PC-3 (cell line): ENCODE results near the gene KCTD1. TPM values are rescaled to one million over a fixed set of nuclear protein-coding genes. Genes with fewer than 3 reads are reported as not detected.

Experiments
- ATAC-seq: fragments of 200-7000 bp; cut with Tn5 transposase; 2 replicates; pipeline ENCODE4 v1.9.1; 2020; ENCODE audit warnings: mild to moderate bottlenecking, moderate library complexity
- BruUV-seq: library from RNA; stranded (reverse); fragments of 400-500 nt; replicated peaks from 2 replicates; lab custom pipeline; 2021; lab: Mats Ljungman, UMichigan
- CTCF ChIA-PET: fragments of 300-600 bp; sonication (Branson Sonifier 250); formaldehyde crosslinking; loops from one replicate; lab custom pipeline; 2022; ENCODE audit warnings: antibody characterized with exemption; lab: Charles Lee
- POLR2A ChIA-PET: fragments of 300-600 bp; sonication (Branson Sonifier 250); formaldehyde crosslinking; loops from one replicate; lab custom pipeline; 2022; ENCODE audit warnings: antibody characterized with exemption; ENCODE audit not compliant: unreplicated experiment; lab: Charles Lee
- DNase-seq: peaks from one replicate; pipeline ENCODE4 v3.0.0-alpha.2; 2015
- H2AFZ ChIP-seq: fragments of 300-600 bp; sonication (generic); 2 replicates; pipeline ENCODE4 v1.6.0; 2016; ENCODE audit warnings: antibody characterized with exemption, low read length
- H3F3A ChIP-seq: fragments of 300-600 bp; sonication (generic); one replicate; pipeline ENCODE4 v1.6.0; 2017; ENCODE audit warnings: antibody characterized with exemption, low read length, control low read depth, mild to moderate bottlenecking; ENCODE audit not compliant: unreplicated experiment
- H3K27ac ChIP-seq: fragments of 300-600 bp; sonication (generic); 2 replicates; pipeline ENCODE4 v1.5.1; 2016; ENCODE audit warnings: mild to moderate bottlenecking, low read length
- H3K27me3 ChIP-seq: fragments of 300-600 bp; sonication (generic); 2 replicates; pipeline ENCODE4 v1.6.1; 2016; ENCODE audit warnings: low read length, mixed read lengths
- H3K36me3 ChIP-seq: fragments of 300-600 bp; sonication (generic); 2 replicates; pipeline ENCODE4 v1.6.1; 2016; ENCODE audit warnings: low read depth, mixed run types, low read length, mixed read lengths
- H3K4me1 ChIP-seq: fragments of 300-600 bp; sonication (generic); 2 replicates; pipeline ENCODE4 v1.5.1; 2016; ENCODE audit warnings: low read length; ENCODE audit not compliant: insufficient read depth
- H3K4me2 ChIP-seq: fragments of 300-600 bp; sonication (generic); 2 replicates; pipeline ENCODE4 v1.6.0; 2016; ENCODE audit warnings: low read length
- H3K4me3 ChIP-seq: fragments of 300-600 bp; sonication (generic); 2 replicates; pipeline ENCODE4 v1.5.1; 2016; ENCODE audit warnings: mild to moderate bottlenecking, low read length, mixed read lengths
- H3K79me2 ChIP-seq: fragments of 300-600 bp; sonication (generic); 2 replicates; pipeline ENCODE4 v1.6.1; 2017; ENCODE audit warnings: low read length, mixed read lengths
- H3K9ac ChIP-seq: fragments of 300-600 bp; sonication (generic); 2 replicates; pipeline ENCODE4 v1.6.0; 2016; ENCODE audit warnings: mild to moderate bottlenecking, low read length
- H3K9me2 ChIP-seq: fragments of 300-600 bp; sonication (generic); replicated peaks from 2 replicates; pipeline ENCODE4 v1.6.1; 2016; ENCODE audit warnings: mixed run types, low read length, mixed read lengths
- H3K9me3 ChIP-seq: fragments of 300-600 bp; sonication (generic); 2 replicates; pipeline ENCODE4 v1.6.1; 2016; ENCODE audit warnings: low read length, mixed read lengths
- H4K20me1 ChIP-seq: fragments of 300-600 bp; sonication (generic); 2 replicates; pipeline ENCODE4 v1.6.1; 2016; ENCODE audit warnings: low read length, mixed read lengths
- EZH2 ChIP-seq: fragments of 300-600 bp; sonication (generic); IDR thresholded peaks from one replicate; pipeline ENCODE4 v1.6.1; 2017; ENCODE audit warnings: antibody characterized with exemption, mild to moderate bottlenecking, low read length; ENCODE audit not compliant: unreplicated experiment
- EZH2phosphoT487 ChIP-seq: fragments of 300-600 bp; sonication (generic); IDR thresholded peaks from 2 replicates; pipeline ENCODE4 v1.6.1; 2018; ENCODE audit warnings: mild to moderate bottlenecking, antibody characterized with exemption, low read length, borderline replicate concordance
- intact Hi-C: fragments of 100-400 bp; cut with micrococcal nuclease; formaldehyde crosslinking; loops from 2 replicates; pipeline ENCODE4 v1.9.0; 2023
- total RNA-seq: library from RNA; depleted of rRNA; stranded (reverse); fragments of >200 nt; gene quantifications from 2 replicates; pipeline ENCODE4 v1.2.3, GENCODE V29; 2014
- TF ChIP-seq, protein P1 (sequence below): fragments of 300-600 bp; sonication (generic); conservative IDR thresholded peaks from 2 replicates; pipeline ENCODE4 v1.5.1; 2017; ENCODE audit warnings: antibody characterized with exemption, low read depth, mild to moderate bottlenecking, low read length

KCTD1 gene
- total RNA-seq, 1 experiment from 2014 or later, result 15.8 TPM

DNA sequence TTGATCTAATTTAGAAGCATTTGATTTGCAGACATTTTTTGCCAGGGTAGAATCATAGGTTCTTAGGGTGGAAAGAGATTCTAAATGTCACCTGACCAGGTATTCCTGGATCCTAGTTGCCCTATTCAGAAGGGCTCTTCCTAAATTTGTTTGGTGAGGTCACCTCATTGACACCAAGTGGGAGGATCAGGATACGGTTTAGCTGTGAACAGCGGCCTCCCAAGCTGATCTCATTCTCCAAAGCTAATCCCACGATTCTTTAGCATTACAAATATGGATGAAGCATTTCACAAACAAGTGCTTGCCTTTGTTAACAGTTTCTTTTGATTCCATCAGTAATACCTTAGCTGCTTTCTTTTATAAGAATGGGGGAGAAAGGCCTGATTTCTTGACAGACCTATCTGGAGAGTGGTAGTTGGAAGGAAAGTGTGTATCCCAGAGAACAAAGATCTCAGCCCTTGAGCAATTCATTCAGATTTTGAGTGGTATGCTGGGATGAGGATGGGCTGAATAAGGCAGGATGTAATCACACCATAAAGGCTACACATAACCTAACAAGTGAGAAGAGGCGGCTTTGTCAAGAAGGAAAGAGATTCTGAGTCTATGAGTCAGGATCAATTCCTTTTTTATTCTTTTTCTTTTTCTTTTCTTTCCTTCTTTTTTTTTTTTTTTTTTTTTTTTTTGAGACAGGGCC is 16.6 kb downstream of the KCTD1 start:
- intact Hi-C loops, result no loop called here
- no peaks in the 10 kb centered on the region for H3K9me2 ChIP-seq
- no TSS peak for BruUV-seq
- H3K27me3 ChIP-seq, result no peaks in the 10 kb centered on the region
- H3F3A ChIP-seq, result no peaks in the 10 kb centered on the region
- DNase-seq (no peak), ATAC-seq (no peak)
- ChIA-PET POLR2A (no interaction called here), CTCF (no interaction called here)
- no peaks in the 10 kb centered on the region for H4K20me1 ChIP-seq
- no peak overlapping the region for H3K9ac ChIP-seq
- H2AFZ ChIP-seq, result no peak overlapping the region
- H3K4me3 ChIP-seq, result no peak overlapping the region
- H3K79me2 ChIP-seq, result peaks cover 15% of the 10 kb centered on the region
- H3K36me3 ChIP-seq, result no peaks in the 10 kb centered on the region
- H3K4me1 ChIP-seq, result peaks cover 15% of the 10 kb centered on the region; the same call in 1 of the 2 replicates
- H3K27ac ChIP-seq, result no peak overlapping the region
- H3K4me2 ChIP-seq, result no peak overlapping the region
- no peaks in the 10 kb centered on the region for H3K9me3 ChIP-seq
- TF ChIP-seq EZH2phosphoT487 (no peak), EZH2 (no peak)
- TF ChIP-seq, protein P1, sequence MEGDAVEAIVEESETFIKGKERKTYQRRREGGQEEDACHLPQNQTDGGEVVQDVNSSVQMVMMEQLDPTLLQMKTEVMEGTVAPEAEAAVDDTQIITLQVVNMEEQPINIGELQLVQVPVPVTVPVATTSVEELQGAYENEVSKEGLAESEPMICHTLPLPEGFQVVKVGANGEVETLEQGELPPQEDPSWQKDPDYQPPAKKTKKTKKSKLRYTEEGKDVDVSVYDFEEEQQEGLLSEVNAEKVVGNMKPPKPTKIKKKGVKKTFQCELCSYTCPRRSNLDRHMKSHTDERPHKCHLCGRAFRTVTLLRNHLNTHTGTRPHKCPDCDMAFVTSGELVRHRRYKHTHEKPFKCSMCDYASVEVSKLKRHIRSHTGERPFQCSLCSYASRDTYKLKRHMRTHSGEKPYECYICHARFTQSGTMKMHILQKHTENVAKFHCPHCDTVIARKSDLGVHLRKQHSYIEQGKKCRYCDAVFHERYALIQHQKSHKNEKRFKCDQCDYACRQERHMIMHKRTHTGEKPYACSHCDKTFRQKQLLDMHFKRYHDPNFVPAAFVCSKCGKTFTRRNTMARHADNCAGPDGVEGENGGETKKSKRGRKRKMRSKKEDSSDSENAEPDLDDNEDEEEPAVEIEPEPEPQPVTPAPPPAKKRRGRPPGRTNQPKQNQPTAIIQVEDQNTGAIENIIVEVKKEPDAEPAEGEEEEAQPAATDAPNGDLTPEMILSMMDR, result no peak

DNA sequence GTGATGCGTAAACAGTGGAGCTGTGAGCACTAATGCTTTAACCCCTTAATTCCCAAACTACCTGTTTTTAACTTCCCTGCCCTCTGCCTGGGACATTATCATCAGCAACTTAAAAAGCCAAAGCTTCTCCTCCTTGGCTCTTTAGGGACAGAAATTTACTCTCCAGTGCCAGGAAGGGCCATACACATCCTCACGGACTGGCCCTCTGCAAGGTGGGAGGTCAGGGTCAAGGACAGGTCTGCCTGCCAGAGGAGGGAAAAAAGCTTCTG is 21.5 kb downstream of the KCTD1 start:
- H3K4me2 ChIP-seq, result no peak overlapping the region
- DNase-seq (no peak), ATAC-seq (no peak; the same call in 1 of the 2 replicates)
- no peaks in the 10 kb centered on the region for H3K9me3 ChIP-seq
- ChIA-PET CTCF (no interaction called here), POLR2A (interaction anchor here (0.6 to 1.0 kb wide), 2 partner anchors 22 to 27 kb away, joined by 3 to 6 read pairs; partner anchors contain the start of gene KCTD1)
- no peaks in the 10 kb centered on the region for H3K36me3 ChIP-seq
- H3K4me3 ChIP-seq, result no peak overlapping the region
- H3F3A ChIP-seq, result no peaks in the 10 kb centered on the region
- no peak overlapping the region for H2AFZ ChIP-seq
- no peaks in the 10 kb centered on the region for H4K20me1 ChIP-seq
- no peak overlapping the region for H3K9ac ChIP-seq
- H3K9me2 ChIP-seq, result no peaks in the 10 kb centered on the region
- H3K27me3 ChIP-seq, result no peaks in the 10 kb centered on the region
- TF ChIP-seq EZH2, result no peak
- TF ChIP-seq, protein P1, result no peak
- TF ChIP-seq EZH2phosphoT487, result no peak
- no TSS peak for BruUV-seq
- H3K27ac ChIP-seq, result no peak overlapping the region
- H3K79me2 ChIP-seq, result no peaks in the 10 kb centered on the region
- intact Hi-C loops, result no loop called here
- no peaks in the 10 kb centered on the region for H3K4me1 ChIP-seq
